GDM1 (cell line): ENCODE data around the gene PLAU.
"Not testable (repeated sequence)": the region's sequence is repeated elsewhere in the genome, so short reads cannot be mapped to it uniquely, and the experiment has no call there.

Experiments used
- DNase-seq: peaks from one replicate; lab custom pipeline; 2025; lab: John Stamatoyannopoulos, UW

Gene PLAU

GRCh38 chr10:73898730-73899410 lies 12.1 kb upstream of the PLAU start:
- DNase-seq = no peak

GRCh38 chr10:73899423-73899822 lies 11.5 kb upstream of the PLAU start:
- DNase-seq = no peak

- no peak for DNase-seq
Measured at GRCh38 chr10:73900064-73900463, 10.9 kb upstream of the PLAU start.

- no peak for DNase-seq
Measured at GRCh38 chr10:73901261-73901660, 9.7 kb upstream of the PLAU start.

GRCh38 chr10:73902351-73902750 lies 8.6 kb upstream of the PLAU start:
- DNase-seq = no peak

- no peak for DNase-seq
Measured at GRCh38 chr10:73905256-73906020, 5.5 kb upstream of the PLAU start.

GRCh38 chr10:73906524-73907447 lies 4.1 kb upstream of the PLAU start:
- DNase-seq = peak; percentile 40

GRCh38 chr10:73907841-73908517 lies 3.0 kb upstream of the PLAU start:
- peak; percentile 45 for DNase-seq

GRCh38 chr10:73908853-73909539 lies 1.9 kb upstream of the PLAU start:
- DNase-seq = peak; percentile 28

GRCh38 chr10:73909540-73910115 lies 1.3 kb upstream of the PLAU start:
- DNase-seq = no peak

- DNase-seq = no peak
Measured at GRCh38 chr10:73910401-73910763, 550 bp upstream of the PLAU start.

- DNase-seq = no peak
Measured at GRCh38 chr10:73911553-73912004, 647 bp downstream of the PLAU start.

- no peak for DNase-seq
Measured at GRCh38 chr10:73914036-73914435, 3.1 kb downstream of the PLAU start.

- no peak for DNase-seq
Measured at GRCh38 chr10:73915206-73915851, 4.4 kb downstream of the PLAU start.

- no peak for DNase-seq
Measured at GRCh38 chr10:73916761-73917470, 6.0 kb downstream of the PLAU start.

GRCh38 chr10:73917566-73918305 lies 6.8 kb downstream of the PLAU start:
- no peak for DNase-seq

GRCh38 chr10:73919481-73919880 lies 8.5 kb downstream of the PLAU start:
- DNase-seq = not testable (repeated sequence)

GRCh38 chr10:73920089-73920488 lies 9.2 kb downstream of the PLAU start:
- DNase-seq = peak; percentile 59
